PC-3 (cell line): ENCODE data around the gene PRTFDC1. TPM values are rescaled to one million over a fixed set of nuclear protein-coding genes. Genes with fewer than 3 reads are reported as not detected.

Source experiments
- ATAC-seq: fragments of 200-7000 bp; cut with Tn5 transposase; 2 replicates; pipeline ENCODE4 v1.9.1; 2020; ENCODE audit warnings: mild to moderate bottlenecking, moderate library complexity
- BruUV-seq: library from RNA; stranded (reverse); fragments of 400-500 nt; replicated peaks from 2 replicates; lab custom pipeline; 2021; lab: Mats Ljungman, UMichigan
- CTCF ChIA-PET: fragments of 300-600 bp; sonication (Branson Sonifier 250); formaldehyde crosslinking; loops from one replicate; lab custom pipeline; 2022; ENCODE audit warnings: antibody characterized with exemption; lab: Charles Lee
- POLR2A ChIA-PET: fragments of 300-600 bp; sonication (Branson Sonifier 250); formaldehyde crosslinking; loops from one replicate; lab custom pipeline; 2022; ENCODE audit warnings: antibody characterized with exemption; ENCODE audit not compliant: unreplicated experiment; lab: Charles Lee
- DNase-seq: peaks from one replicate; pipeline ENCODE4 v3.0.0-alpha.2; 2015
- H2AFZ ChIP-seq: fragments of 300-600 bp; sonication (generic); 2 replicates; pipeline ENCODE4 v1.6.0; 2016; ENCODE audit warnings: antibody characterized with exemption, low read length
- H3F3A ChIP-seq: fragments of 300-600 bp; sonication (generic); one replicate; pipeline ENCODE4 v1.6.0; 2017; ENCODE audit warnings: antibody characterized with exemption, low read length, control low read depth, mild to moderate bottlenecking; ENCODE audit not compliant: unreplicated experiment
- H3K27ac ChIP-seq: fragments of 300-600 bp; sonication (generic); 2 replicates; pipeline ENCODE4 v1.5.1; 2016; ENCODE audit warnings: mild to moderate bottlenecking, low read length
- H3K27me3 ChIP-seq: fragments of 300-600 bp; sonication (generic); 2 replicates; pipeline ENCODE4 v1.6.1; 2016; ENCODE audit warnings: low read length, mixed read lengths
- H3K36me3 ChIP-seq: fragments of 300-600 bp; sonication (generic); 2 replicates; pipeline ENCODE4 v1.6.1; 2016; ENCODE audit warnings: low read depth, mixed run types, low read length, mixed read lengths
- H3K4me1 ChIP-seq: fragments of 300-600 bp; sonication (generic); 2 replicates; pipeline ENCODE4 v1.5.1; 2016; ENCODE audit warnings: low read length; ENCODE audit not compliant: insufficient read depth
- H3K4me2 ChIP-seq: fragments of 300-600 bp; sonication (generic); 2 replicates; pipeline ENCODE4 v1.6.0; 2016; ENCODE audit warnings: low read length
- H3K4me3 ChIP-seq: fragments of 300-600 bp; sonication (generic); 2 replicates; pipeline ENCODE4 v1.5.1; 2016; ENCODE audit warnings: mild to moderate bottlenecking, low read length, mixed read lengths
- H3K79me2 ChIP-seq: fragments of 300-600 bp; sonication (generic); 2 replicates; pipeline ENCODE4 v1.6.1; 2017; ENCODE audit warnings: low read length, mixed read lengths
- H3K9ac ChIP-seq: fragments of 300-600 bp; sonication (generic); 2 replicates; pipeline ENCODE4 v1.6.0; 2016; ENCODE audit warnings: mild to moderate bottlenecking, low read length
- H3K9me2 ChIP-seq: fragments of 300-600 bp; sonication (generic); replicated peaks from 2 replicates; pipeline ENCODE4 v1.6.1; 2016; ENCODE audit warnings: mixed run types, low read length, mixed read lengths
- H3K9me3 ChIP-seq: fragments of 300-600 bp; sonication (generic); 2 replicates; pipeline ENCODE4 v1.6.1; 2016; ENCODE audit warnings: low read length, mixed read lengths
- H4K20me1 ChIP-seq: fragments of 300-600 bp; sonication (generic); 2 replicates; pipeline ENCODE4 v1.6.1; 2016; ENCODE audit warnings: low read length, mixed read lengths
- EZH2 ChIP-seq: fragments of 300-600 bp; sonication (generic); IDR thresholded peaks from one replicate; pipeline ENCODE4 v1.6.1; 2017; ENCODE audit warnings: antibody characterized with exemption, mild to moderate bottlenecking, low read length; ENCODE audit not compliant: unreplicated experiment
- EZH2phosphoT487 ChIP-seq: fragments of 300-600 bp; sonication (generic); IDR thresholded peaks from 2 replicates; pipeline ENCODE4 v1.6.1; 2018; ENCODE audit warnings: mild to moderate bottlenecking, antibody characterized with exemption, low read length, borderline replicate concordance
- intact Hi-C: fragments of 100-400 bp; cut with micrococcal nuclease; formaldehyde crosslinking; loops from 2 replicates; pipeline ENCODE4 v1.9.0; 2023
- total RNA-seq: library from RNA; depleted of rRNA; stranded (reverse); fragments of >200 nt; gene quantifications from 2 replicates; pipeline ENCODE4 v1.2.3, GENCODE V29; 2014
- TF ChIP-seq, protein P1 (sequence below): fragments of 300-600 bp; sonication (generic); conservative IDR thresholded peaks from 2 replicates; pipeline ENCODE4 v1.5.1; 2017; ENCODE audit warnings: antibody characterized with exemption, low read depth, mild to moderate bottlenecking, low read length

Gene PRTFDC1
- total RNA-seq, 1 experiment from 2014 or later, result 10.2 TPM

GRCh38 chr10:24851629-24852028 lies 100.8 kb downstream of the PRTFDC1 start:
- CTCF ChIA-PET, result no interaction called here
- Histone ChIP-seq H3K4me2 (no peak overlapping the region), H3K27me3 (no peaks in the 10 kb centered on the region), H3K36me3 (no peaks in the 10 kb centered on the region), H3K9ac (no peak overlapping the region), H3K27ac (no peak overlapping the region), H3F3A (no peaks in the 10 kb centered on the region), H2AFZ (no peak overlapping the region), H3K9me3 (no peaks in the 10 kb centered on the region), H3K4me3 (no peak overlapping the region), H3K79me2 (no peaks in the 10 kb centered on the region), H4K20me1 (no peaks in the 10 kb centered on the region), H3K4me1 (peaks cover 29% of the 10 kb centered on the region), H3K9me2 (no peaks in the 10 kb centered on the region)
- DNase-seq (no peak), ATAC-seq (no peak)
- POLR2A ChIA-PET, result no interaction called here
- TF ChIP-seq EZH2 (no peak), EZH2phosphoT487 (no peak)
- TF ChIP-seq, protein P1, sequence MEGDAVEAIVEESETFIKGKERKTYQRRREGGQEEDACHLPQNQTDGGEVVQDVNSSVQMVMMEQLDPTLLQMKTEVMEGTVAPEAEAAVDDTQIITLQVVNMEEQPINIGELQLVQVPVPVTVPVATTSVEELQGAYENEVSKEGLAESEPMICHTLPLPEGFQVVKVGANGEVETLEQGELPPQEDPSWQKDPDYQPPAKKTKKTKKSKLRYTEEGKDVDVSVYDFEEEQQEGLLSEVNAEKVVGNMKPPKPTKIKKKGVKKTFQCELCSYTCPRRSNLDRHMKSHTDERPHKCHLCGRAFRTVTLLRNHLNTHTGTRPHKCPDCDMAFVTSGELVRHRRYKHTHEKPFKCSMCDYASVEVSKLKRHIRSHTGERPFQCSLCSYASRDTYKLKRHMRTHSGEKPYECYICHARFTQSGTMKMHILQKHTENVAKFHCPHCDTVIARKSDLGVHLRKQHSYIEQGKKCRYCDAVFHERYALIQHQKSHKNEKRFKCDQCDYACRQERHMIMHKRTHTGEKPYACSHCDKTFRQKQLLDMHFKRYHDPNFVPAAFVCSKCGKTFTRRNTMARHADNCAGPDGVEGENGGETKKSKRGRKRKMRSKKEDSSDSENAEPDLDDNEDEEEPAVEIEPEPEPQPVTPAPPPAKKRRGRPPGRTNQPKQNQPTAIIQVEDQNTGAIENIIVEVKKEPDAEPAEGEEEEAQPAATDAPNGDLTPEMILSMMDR, result no peak
- intact Hi-C loops, result no loop called here
- BruUV-seq, result no TSS peak

- no peak overlapping the region for H2AFZ ChIP-seq
- POLR2A ChIA-PET, result interaction anchor here (0.6 kb wide), 1 partner anchor 300 kb away, joined by 3 read pairs; no protein-coding TSS in a partner anchor
- H3K36me3 ChIP-seq, result no peaks in the 10 kb centered on the region
- no TSS peak for BruUV-seq
- peak overlapping the region; percentile 98 for H3K27ac ChIP-seq
- H3F3A ChIP-seq, result no peaks in the 10 kb centered on the region
- intact Hi-C loops, result no loop called here
- H3K9ac ChIP-seq, result peak overlapping the region; percentile 81; the same call in 1 of the 2 replicates
- H3K4me1 ChIP-seq, result peaks cover 29% of the 10 kb centered on the region
- no peak overlapping the region for H3K4me3 ChIP-seq
- H3K9me2 ChIP-seq, result no peaks in the 10 kb centered on the region
- no peak for TF ChIP-seq EZH2phosphoT487
- TF ChIP-seq, protein P1, result no peak
- TF ChIP-seq EZH2, result no peak
- H3K9me3 ChIP-seq, result no peaks in the 10 kb centered on the region
- ATAC-seq, result no peak
- no peaks in the 10 kb centered on the region for H3K79me2 ChIP-seq
- H3K27me3 ChIP-seq, result no peaks in the 10 kb centered on the region
- CTCF ChIA-PET, result no interaction called here
- peak overlapping the region; percentile 79 for H3K4me2 ChIP-seq
- no peak for DNase-seq
- H4K20me1 ChIP-seq, result no peaks in the 10 kb centered on the region
These were observed 101.6 kb downstream of the PRTFDC1 start for GRCh38 chr10:24850727-24851296.
